Calu3 (cell line): Measurements from ENCODE around the gene SMTN. TPM values are rescaled to one million over a fixed set of nuclear protein-coding genes. Genes with fewer than 3 reads are reported as not detected.

Source experiments
- BruUV-seq: library from RNA; stranded (reverse); fragments of 400-500 nt; replicated peaks from 2 replicates; lab custom pipeline; 2021; lab: Mats Ljungman, UMichigan
- CTCF ChIA-PET: fragments of 300-600 bp; sonication (Branson Sonifier 250); formaldehyde crosslinking; loops from one replicate; lab custom pipeline; 2022; ENCODE audit warnings: antibody characterized with exemption; lab: Charles Lee
- DNase-seq: peaks from one replicate; pipeline ENCODE4 v3.0.0; 2022
- H3K27ac Mint-ChIP-seq: one replicate; pipeline ENCODE4 v1.8.0; 2022; ENCODE audit warnings: mixed read lengths; ENCODE audit not compliant: unreplicated experiment
- H3K27me3 Mint-ChIP-seq: one replicate; pipeline ENCODE4 v1.8.0; 2022; ENCODE audit warnings: mixed read lengths; ENCODE audit not compliant: unreplicated experiment
- H3K36me3 Mint-ChIP-seq: one replicate; pipeline ENCODE4 v1.8.0; 2022; ENCODE audit warnings: mild to moderate bottlenecking, moderate library complexity, mixed read lengths; ENCODE audit not compliant: insufficient read depth, unreplicated experiment
- H3K4me1 Mint-ChIP-seq: one replicate; pipeline ENCODE4 v1.8.0; 2022; ENCODE audit warnings: mild to moderate bottlenecking, low read depth, mixed read lengths; ENCODE audit not compliant: unreplicated experiment
- H3K4me3 Mint-ChIP-seq: one replicate; pipeline ENCODE4 v1.8.0; 2022; ENCODE audit warnings: mild to moderate bottlenecking, low read depth, moderate library complexity, mixed read lengths; ENCODE audit not compliant: unreplicated experiment
- H3K9me3 Mint-ChIP-seq: one replicate; pipeline ENCODE4 v1.8.0; 2022; ENCODE audit warnings: low read depth, mixed read lengths; ENCODE audit not compliant: unreplicated experiment
- intact Hi-C: fragments of 100-400 bp; cut with micrococcal nuclease; formaldehyde crosslinking; loops from one replicate; pipeline ENCODE4 v1.10.0; 2022; ENCODE audit not compliant: unreplicated experiment
- total RNA-seq: library from RNA; stranded (reverse); gene quantifications from 2 replicates; pipeline ENCODE4 v1.2.3, GENCODE V29; 2022
- TF ChIP-seq, protein P1 (sequence below): fragments of 200-600 bp; IDR thresholded peaks from one replicate; pipeline ENCODE4 v1.8.0; 2022; ENCODE audit warnings: antibody characterized with exemption; ENCODE audit not compliant: unreplicated experiment

Gene SMTN
- total RNA-seq, 1 experiment from 2014 or later = 61.0 TPM

- no peak overlapping the region for H3K4me3 Mint-ChIP-seq
- BruUV-seq = no TSS peak
Observed at GRCh38 chr22:31085928-31086327, 4.8 kb downstream of the SMTN start.

GRCh38 chr22:31086703-31087330 is 5.7 kb downstream of the SMTN start:
- CTCF ChIA-PET = no interaction called here
- H3K4me3 Mint-ChIP-seq = no peak overlapping the region
- H3K36me3 Mint-ChIP-seq = peaks cover 27% of the 10 kb centered on the region
- peaks cover 22% of the 10 kb centered on the region for H3K4me1 Mint-ChIP-seq
- no peak for DNase-seq
- TF ChIP-seq, protein P1, sequence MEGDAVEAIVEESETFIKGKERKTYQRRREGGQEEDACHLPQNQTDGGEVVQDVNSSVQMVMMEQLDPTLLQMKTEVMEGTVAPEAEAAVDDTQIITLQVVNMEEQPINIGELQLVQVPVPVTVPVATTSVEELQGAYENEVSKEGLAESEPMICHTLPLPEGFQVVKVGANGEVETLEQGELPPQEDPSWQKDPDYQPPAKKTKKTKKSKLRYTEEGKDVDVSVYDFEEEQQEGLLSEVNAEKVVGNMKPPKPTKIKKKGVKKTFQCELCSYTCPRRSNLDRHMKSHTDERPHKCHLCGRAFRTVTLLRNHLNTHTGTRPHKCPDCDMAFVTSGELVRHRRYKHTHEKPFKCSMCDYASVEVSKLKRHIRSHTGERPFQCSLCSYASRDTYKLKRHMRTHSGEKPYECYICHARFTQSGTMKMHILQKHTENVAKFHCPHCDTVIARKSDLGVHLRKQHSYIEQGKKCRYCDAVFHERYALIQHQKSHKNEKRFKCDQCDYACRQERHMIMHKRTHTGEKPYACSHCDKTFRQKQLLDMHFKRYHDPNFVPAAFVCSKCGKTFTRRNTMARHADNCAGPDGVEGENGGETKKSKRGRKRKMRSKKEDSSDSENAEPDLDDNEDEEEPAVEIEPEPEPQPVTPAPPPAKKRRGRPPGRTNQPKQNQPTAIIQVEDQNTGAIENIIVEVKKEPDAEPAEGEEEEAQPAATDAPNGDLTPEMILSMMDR = no peak
- H3K27me3 Mint-ChIP-seq = no peaks in the 10 kb centered on the region
- intact Hi-C loops = no loop called here
- no TSS peak for BruUV-seq
- no peak overlapping the region for H3K27ac Mint-ChIP-seq
- H3K9me3 Mint-ChIP-seq = no peaks in the 10 kb centered on the region

More at GRCh38 chr22:31085928-31086327, 4.8 kb downstream of the SMTN start:
- CTCF ChIA-PET = interaction anchor here (0.6 kb wide), 1 partner anchor 358 kb away, joined by 4 read pairs; no protein-coding TSS in a partner anchor
- no peaks in the 10 kb centered on the region for H3K9me3 Mint-ChIP-seq
- DNase-seq = no peak
- TF ChIP-seq, protein P1 = no peak
- H3K4me1 Mint-ChIP-seq = peaks cover 28% of the 10 kb centered on the region
- peaks cover 36% of the 10 kb centered on the region for H3K36me3 Mint-ChIP-seq
- no peaks in the 10 kb centered on the region for H3K27me3 Mint-ChIP-seq
- intact Hi-C loops = no loop called here
- H3K27ac Mint-ChIP-seq = no peak overlapping the region

- H3K27me3 Mint-ChIP-seq = no peaks in the 10 kb centered on the region
- no peak for DNase-seq
- no peaks in the 10 kb centered on the region for H3K9me3 Mint-ChIP-seq
- intact Hi-C loops = no loop called here
- CTCF ChIA-PET = no interaction called here
- H3K4me1 Mint-ChIP-seq = peaks cover 12% of the 10 kb centered on the region
- H3K36me3 Mint-ChIP-seq = peaks cover 18% of the 10 kb centered on the region
- no peak overlapping the region for H3K4me3 Mint-ChIP-seq
- no TSS peak for BruUV-seq
- TF ChIP-seq, protein P1 = no peak
- H3K27ac Mint-ChIP-seq = no peak overlapping the region
Observed at GRCh38 chr22:31087744-31088215, 6.7 kb downstream of the SMTN start.

- DNase-seq = no peak
- TF ChIP-seq, protein P1 = no peak
- Mint-ChIP-seq H3K4me1 (peaks cover 6% of the 10 kb centered on the region), H3K27ac (no peak overlapping the region), H3K4me3 (no peak overlapping the region), H3K36me3 (peaks cover 15% of the 10 kb centered on the region), H3K9me3 (no peaks in the 10 kb centered on the region), H3K27me3 (no peaks in the 10 kb centered on the region)
- intact Hi-C loops = no loop called here
- CTCF ChIA-PET = interaction anchor here (0.6 kb wide), 1 partner anchor 61 kb away, joined by 3 read pairs; no protein-coding TSS in a partner anchor
- no TSS peak for BruUV-seq
Observed at GRCh38 chr22:31088233-31088986, 7.3 kb downstream of the SMTN start.
